GM19467 (cell line): ENCODE results near the gene METAP1.
"Not testable (repeated sequence)": the region's sequence is repeated elsewhere in the genome, so short reads cannot be mapped to it uniquely, and the experiment has no call there.

ENCODE experiments used
- ATAC-seq: cut with Tn5 transposase; IDR thresholded peaks from one replicate; pipeline ENCODE4 v1.9.1; 2021; ENCODE audit warnings: mild to moderate bottlenecking, moderate library complexity; ENCODE audit not compliant: unreplicated experiment

METAP1 gene

GRCh38 chr4:99090481-99091215 is 95.1 kb downstream of the METAP1 start:
- no peak for ATAC-seq

DNA sequence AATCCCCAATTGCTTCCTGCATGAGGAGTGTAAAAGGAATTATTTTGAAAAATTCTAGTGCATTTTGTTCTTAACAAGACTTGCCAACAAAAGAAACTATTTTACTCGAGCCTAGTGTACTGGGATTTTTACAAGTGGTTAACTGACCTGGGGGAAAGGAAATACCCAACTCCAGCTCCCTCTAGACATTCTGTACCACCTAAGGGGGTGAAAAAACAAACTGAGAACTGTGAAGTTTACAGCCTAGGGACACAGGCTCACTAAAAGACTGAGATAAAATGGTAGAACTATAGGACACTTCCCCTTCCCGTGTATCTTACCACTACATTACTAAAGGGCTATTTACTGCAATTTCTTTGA is 95.7 kb downstream of the METAP1 start:
- no peak for ATAC-seq

- ATAC-seq, result not testable (repeated sequence)
Observed at GRCh38 chr4:99091841-99092240, 96.3 kb downstream of the METAP1 start.

DNA sequence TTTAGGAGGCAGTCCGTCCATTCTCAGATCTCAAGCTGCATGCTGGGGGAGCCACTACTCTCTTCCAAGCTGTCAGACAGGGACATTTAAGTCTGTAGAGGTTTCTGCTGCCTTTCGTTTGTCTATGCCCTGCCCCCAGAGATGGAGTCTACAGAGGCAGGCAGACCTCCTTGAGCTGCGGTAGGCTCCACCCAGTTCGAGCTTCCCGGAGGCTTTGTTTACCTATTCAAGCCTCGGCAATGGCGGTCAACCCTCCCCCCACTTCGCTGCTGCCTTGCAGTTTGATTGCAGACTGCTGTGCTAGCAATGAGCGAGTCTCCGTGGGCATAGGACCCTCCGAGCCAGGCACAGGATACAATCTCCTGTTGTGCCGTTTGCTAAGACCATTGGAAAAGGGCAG is 103.8 kb downstream of the METAP1 start:
- ATAC-seq, result no peak

- not testable (repeated sequence) for ATAC-seq
Observed at GRCh38 chr4:99099814-99100213, 104.3 kb downstream of the METAP1 start.

- ATAC-seq, result no peak
Observed at GRCh38 chr4:99100876-99101275, 105.4 kb downstream of the METAP1 start.

DNA sequence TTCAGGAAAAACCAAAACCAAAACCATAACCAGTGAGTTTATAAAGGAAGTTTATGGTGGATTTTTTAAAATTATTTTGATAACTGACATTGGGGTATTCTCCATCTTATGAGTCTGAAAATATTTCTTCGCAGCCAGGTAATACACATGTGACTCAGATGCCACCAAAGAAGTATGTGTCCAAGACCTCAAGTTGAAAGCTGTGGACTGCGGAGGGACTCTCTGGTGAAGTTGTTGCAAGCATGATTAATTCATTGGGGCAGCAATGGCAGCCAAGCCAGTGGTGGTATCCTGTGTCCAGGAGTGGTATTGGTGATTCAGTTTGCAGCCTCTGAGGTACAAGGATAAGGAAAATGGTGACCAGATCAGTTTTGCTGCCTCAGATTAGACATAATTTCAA is 107.1 kb downstream of the METAP1 start:
- no peak for ATAC-seq

- ATAC-seq, result no peak
Observed at GRCh38 chr4:99103166-99103565, 107.6 kb downstream of the METAP1 start.

DNA sequence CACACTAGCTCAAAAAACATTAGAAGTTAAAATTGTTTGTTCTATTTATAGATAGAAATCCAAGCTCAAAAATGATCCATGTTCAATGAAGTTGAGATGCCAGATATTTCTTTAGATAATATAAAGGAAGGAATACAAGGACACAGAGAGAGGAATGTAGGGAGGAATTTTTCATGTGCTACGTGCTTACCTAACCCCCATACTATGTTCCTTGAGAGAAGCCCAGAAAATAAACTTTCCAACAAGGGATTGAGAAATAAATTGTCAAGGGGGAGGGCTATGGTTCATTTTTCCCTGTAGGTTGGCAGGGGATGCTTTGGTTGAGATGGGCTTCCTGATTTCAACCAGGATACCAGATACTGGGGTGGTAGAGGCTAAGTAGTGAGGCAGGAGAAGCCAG is 108.6 kb downstream of the METAP1 start:
- no peak for ATAC-seq

GRCh38 chr4:99109286-99109685 is 113.8 kb downstream of the METAP1 start:
- not testable (repeated sequence) for ATAC-seq
